Tibial nerve (tissue), 3 donors: ENCODE results near the gene CCR4.

Experiments
- CTCF ChIP-seq, 5 experiments: fragments of 200-600 bp in 3 of 5; fragments of 450-650 bp in 2 of 5; sonication (generic) in 3 of 5; IDR thresholded peaks; one replicate each; pipeline ENCODE4 v1.5.1; 2016 to 2019; ENCODE audit warnings: antibody characterized with exemption in 5 of 5, mild to moderate bottlenecking in 3 of 5, moderate library complexity in 2 of 5
- POLR2A ChIP-seq, 2 donors: fragments of 450-650 bp; IDR thresholded peaks; one replicate each; pipeline ENCODE4 v1.6.1; 2017; ENCODE audit warnings: antibody characterized with exemption in 2 of 2, mild to moderate bottlenecking in 2 of 2, moderate library complexity in 2 of 2

GRCh38 chr3:32959371-32959770 lies 7.9 kb downstream of the CCR4 start:
- TF ChIP-seq CTCF (IDR thresholded peaks at IDR 0.05) (no peak), POLR2A (IDR thresholded peaks at IDR 0.05) (no peak)
